Esophagus squamous epithelium (tissue), 4 donors: ENCODE data around the gene HSFX4.

ENCODE experiments used
- POLR2A ChIP-seq, 4 donors: fragments of 450-650 bp; IDR thresholded peaks; one replicate each; pipeline ENCODE4 v1.6.1; 2017; ENCODE audit warnings: antibody characterized with exemption in 4 of 4, mild to moderate bottlenecking in 4 of 4, moderate library complexity in 3 of 4
- TF ChIP-seq, protein P1 (sequence below), 6 experiments: fragments of 450-650 bp in 4 of 6; fragments of 200-600 bp in 2 of 6; sonication (generic) in 2 of 6; IDR thresholded peaks; one replicate each; pipeline ENCODE4 v1.5.1; 2016 to 2019; ENCODE audit warnings: antibody characterized with exemption in 6 of 6, mild to moderate bottlenecking in 4 of 6, moderate library complexity in 4 of 6

DNA sequence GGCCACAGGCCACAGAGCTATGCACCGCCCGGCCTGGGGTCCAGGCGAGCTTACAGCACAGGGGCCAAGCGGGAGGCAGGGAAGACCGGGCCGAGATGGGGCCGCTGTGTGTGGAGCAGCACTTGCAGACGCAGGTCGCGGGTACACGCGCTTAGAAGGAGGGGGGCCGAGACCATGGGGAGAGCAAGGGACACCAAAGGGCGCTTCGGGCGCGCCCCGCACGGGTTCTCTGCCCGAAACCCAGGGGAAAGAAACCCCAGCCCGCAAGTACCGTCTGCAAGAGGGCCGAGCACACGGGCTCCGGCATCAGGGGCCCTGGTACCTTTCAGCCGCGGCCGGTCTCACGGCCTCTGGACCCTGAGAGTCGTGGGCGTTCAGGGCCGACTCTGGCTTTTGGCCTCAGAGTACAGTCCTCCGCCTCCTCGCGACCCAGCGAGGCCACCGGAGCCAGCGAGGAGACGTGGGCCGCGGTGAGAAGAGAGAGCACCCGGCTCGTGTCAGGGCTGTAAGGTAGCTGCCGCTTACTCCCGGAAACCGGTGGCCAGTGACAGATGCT is 8.6 kb downstream of the HSFX4 start:
- TF ChIP-seq POLR2A (IDR thresholded peaks at IDR 0.05): no peak
- TF ChIP-seq, protein P1, sequence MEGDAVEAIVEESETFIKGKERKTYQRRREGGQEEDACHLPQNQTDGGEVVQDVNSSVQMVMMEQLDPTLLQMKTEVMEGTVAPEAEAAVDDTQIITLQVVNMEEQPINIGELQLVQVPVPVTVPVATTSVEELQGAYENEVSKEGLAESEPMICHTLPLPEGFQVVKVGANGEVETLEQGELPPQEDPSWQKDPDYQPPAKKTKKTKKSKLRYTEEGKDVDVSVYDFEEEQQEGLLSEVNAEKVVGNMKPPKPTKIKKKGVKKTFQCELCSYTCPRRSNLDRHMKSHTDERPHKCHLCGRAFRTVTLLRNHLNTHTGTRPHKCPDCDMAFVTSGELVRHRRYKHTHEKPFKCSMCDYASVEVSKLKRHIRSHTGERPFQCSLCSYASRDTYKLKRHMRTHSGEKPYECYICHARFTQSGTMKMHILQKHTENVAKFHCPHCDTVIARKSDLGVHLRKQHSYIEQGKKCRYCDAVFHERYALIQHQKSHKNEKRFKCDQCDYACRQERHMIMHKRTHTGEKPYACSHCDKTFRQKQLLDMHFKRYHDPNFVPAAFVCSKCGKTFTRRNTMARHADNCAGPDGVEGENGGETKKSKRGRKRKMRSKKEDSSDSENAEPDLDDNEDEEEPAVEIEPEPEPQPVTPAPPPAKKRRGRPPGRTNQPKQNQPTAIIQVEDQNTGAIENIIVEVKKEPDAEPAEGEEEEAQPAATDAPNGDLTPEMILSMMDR (IDR thresholded peaks at IDR 0.05): no peak
